Immature natural killer cell (primary cell): ENCODE measurements around the gene CAVIN2. TPM values are rescaled to one million over a fixed set of nuclear protein-coding genes. Genes with fewer than 3 reads are reported as not detected.
"Not testable (repeated sequence)": the region's sequence is repeated elsewhere in the genome, so short reads cannot be mapped to it uniquely, and the experiment has no call there.

Experiments used
- DNase-seq, 3 donors: peaks; one replicate each; pipeline ENCODE4 v3.0.0; 2022; ENCODE audit warnings: mixed read lengths in 1 of 3
- H3K27ac Mint-ChIP-seq, 6 donors: one replicate each; pipeline ENCODE4 v1.8.0; 2020; ENCODE audit warnings: mixed read lengths in 6 of 6, mild to moderate bottlenecking in 5 of 6, inconsistent platforms in 4 of 6, moderate library complexity in 3 of 6
- H3K27me3 Mint-ChIP-seq, 3 donors: one replicate each; pipeline ENCODE4 v1.8.0; 2020 to 2021; ENCODE audit warnings: low read depth in 3 of 3, mild to moderate bottlenecking in 3 of 3, mixed read lengths in 3 of 3, moderate library complexity in 3 of 3, inconsistent platforms in 1 of 3
- H3K36me3 Mint-ChIP-seq, 3 donors: one replicate each; pipeline ENCODE4 v1.8.0; 2020; ENCODE audit warnings: mixed read lengths in 3 of 3, inconsistent platforms in 2 of 3, mild to moderate bottlenecking in 2 of 3
- H3K4me1 Mint-ChIP-seq, 2 donors: one replicate each; pipeline ENCODE4 v1.8.0; 2020; ENCODE audit warnings: inconsistent platforms in 2 of 2, mild to moderate bottlenecking in 2 of 2, mixed read lengths in 2 of 2, moderate library complexity in 1 of 2
- H3K4me3 Mint-ChIP-seq, 5 donors: one replicate each; pipeline ENCODE4 v1.8.0; 2020; ENCODE audit warnings: mild to moderate bottlenecking in 5 of 5, mixed read lengths in 5 of 5, inconsistent platforms in 3 of 5, moderate library complexity in 3 of 5
- H3K9me3 Mint-ChIP-seq, 6 donors: one replicate each; pipeline ENCODE4 v1.8.0; 2020; ENCODE audit warnings: mild to moderate bottlenecking in 6 of 6, mixed read lengths in 6 of 6, inconsistent platforms in 4 of 6, moderate library complexity in 3 of 6
- polyA plus RNA-seq, 3 donors: library from polyadenylated mRNA; unstranded; fragments of 300-500 nt; fragmentation: Illumina TruSeq; gene quantifications; one replicate each; pipeline ENCODE4 v1.2.3, GENCODE V29; 2021

The CAVIN2 gene
- polyA plus RNA-seq, 3 donors from 2014 or later = 0.34 to 13.9 (median 2.7) TPM

DNA sequence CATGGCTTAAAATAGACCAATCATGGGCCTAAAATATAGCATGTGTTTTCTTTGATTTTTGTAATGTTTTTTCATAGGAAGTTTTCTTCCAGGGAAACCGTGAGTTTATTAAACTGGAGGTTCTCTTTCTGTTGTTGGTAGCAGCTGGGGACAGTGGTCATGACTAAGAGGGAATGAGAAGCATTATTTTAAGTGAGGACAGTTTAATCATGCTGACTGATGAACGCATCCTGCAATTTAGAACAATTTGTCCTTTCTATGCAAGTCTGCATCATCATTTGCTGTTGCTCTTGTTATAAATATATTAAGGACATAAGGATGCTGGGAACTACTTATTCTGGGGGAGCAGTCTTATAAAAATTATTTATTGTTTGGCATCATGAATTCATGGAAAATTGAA, 51.2 kb downstream of the CAVIN2 start:
- DNase-seq = no peak
- Mint-ChIP-seq H3K36me3 (no peaks in the 10 kb centered on the region), H3K4me3 (no peak overlapping the region), H3K9me3 (no peaks in the 10 kb centered on the region), H3K27me3 (peaks cover 0 to 12% (median 2%) of the 10 kb centered on the region in 3 donors), H3K4me1 (no peaks in the 10 kb centered on the region), H3K27ac (no peak overlapping the region)

DNA sequence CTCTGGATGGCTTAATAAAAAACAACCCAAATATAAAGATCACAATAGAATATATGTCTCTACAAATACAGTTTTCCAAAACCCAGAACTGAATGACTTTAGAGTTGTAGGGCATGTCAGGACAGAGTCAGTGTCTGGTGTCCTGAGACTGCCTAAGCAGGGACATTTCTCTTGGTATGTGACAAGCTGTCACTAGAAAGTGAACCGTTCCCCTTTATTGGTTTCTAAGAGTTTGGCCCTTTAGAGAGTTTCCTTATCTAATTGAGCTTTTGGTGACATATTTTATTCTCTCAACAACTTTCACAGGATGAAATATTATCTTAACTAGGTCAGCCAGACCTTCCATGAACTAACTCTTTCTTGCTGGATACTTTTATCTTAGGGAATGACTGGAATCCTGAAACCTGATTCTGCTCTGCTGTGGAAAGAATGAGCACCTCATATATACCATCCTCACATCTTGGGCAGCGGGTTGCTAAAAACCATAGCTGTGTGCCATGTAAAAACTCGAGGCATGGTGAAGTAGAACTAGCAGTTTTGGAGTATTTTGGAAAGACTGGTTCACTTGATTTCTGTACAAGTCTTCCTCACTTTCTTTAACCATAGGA, 54.8 kb downstream of the CAVIN2 start:
- Mint-ChIP-seq H3K9me3 (no peaks in the 10 kb centered on the region), H3K27ac (no peak overlapping the region), H3K36me3 (no peaks in the 10 kb centered on the region), H3K4me1 (no peaks in the 10 kb centered on the region), H3K4me3 (no peak overlapping the region), H3K27me3 (peaks cover 3 to 12% (median 6%) of the 10 kb centered on the region in 3 donors)
- DNase-seq = no peak

DNA sequence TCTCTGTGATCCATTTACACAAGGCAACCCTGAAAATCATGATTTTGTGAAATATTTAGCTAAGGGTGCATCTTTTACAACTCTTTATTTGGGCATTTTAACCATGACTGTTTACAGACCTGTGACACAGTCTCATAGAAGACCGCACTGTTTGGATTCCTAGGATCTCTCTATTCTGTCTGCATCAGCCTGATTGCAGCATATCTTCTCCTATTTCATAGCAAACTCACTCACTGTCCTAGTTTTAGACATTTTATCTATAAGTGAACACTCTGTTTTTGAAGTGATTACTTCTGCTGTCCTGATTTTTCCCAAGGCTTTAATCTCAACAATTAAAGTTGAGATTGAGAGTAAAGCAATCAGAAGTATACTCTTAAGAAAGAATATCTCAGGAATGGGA, 56.2 kb downstream of the CAVIN2 start:
- peaks cover 0 to under 1% (median 0%) of the 10 kb centered on the region in 6 donors for H3K9me3 Mint-ChIP-seq
- H3K4me1 Mint-ChIP-seq = no peaks in the 10 kb centered on the region
- no peak for DNase-seq
- no peak overlapping the region for H3K4me3 Mint-ChIP-seq
- peaks cover 3 to 12% (median 6%) of the 10 kb centered on the region in 3 donors for H3K27me3 Mint-ChIP-seq
- no peak overlapping the region for H3K27ac Mint-ChIP-seq
- no peaks in the 10 kb centered on the region for H3K36me3 Mint-ChIP-seq

DNA sequence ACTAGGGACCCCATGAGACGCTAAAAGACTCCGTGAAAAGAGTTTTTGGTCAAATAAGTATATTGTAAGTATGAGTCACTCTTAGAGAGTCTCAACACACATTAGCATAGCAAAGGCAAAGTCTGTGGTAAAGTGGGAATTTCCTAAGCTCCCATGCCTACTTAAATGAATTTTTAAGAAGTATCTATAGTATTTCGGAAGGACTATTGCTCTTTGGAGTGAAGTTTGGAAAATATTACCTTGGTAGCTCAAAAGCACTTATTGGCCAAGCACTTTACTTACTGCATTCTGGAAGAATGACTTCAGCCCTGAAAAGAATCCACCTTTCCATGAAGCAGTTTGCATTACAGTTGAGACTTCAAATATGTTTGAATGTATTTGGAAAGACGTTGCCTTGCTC, 57.1 kb downstream of the CAVIN2 start:
- peaks cover 3 to 15% (median 6%) of the 10 kb centered on the region in 3 donors for H3K27me3 Mint-ChIP-seq

DNA sequence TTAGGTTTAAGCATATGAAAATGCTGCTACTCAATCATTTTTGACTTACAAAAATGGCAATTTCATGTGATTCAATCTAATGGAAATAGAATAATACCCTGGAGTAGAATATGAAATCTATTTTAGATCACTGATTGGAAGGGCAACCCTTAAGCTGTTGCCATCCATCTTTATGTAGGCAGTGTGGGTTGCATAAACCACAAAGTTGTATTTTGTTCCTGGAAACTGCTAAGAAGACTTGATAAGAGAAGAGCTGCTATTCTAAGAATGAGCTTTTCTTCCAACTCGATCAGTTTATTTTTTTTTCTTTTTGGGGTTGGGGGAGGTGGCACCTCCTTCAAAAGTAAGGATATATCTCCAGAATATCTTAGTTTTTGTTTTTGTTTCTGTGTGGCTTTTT, 60.2 kb downstream of the CAVIN2 start:
- Mint-ChIP-seq H3K27ac (no peak overlapping the region), H3K4me3 (no peak overlapping the region), H3K4me1 (no peaks in the 10 kb centered on the region), H3K36me3 (no peaks in the 10 kb centered on the region), H3K27me3 (peaks cover 4 to 13% (median 4%) of the 10 kb centered on the region in 3 donors), H3K9me3 (peaks cover 0 to 3% (median 0%) of the 10 kb centered on the region in 6 donors)
- DNase-seq = no peak

More for the DNA sequence above, 57.1 kb downstream of the CAVIN2 start:
- no peaks in the 10 kb centered on the region for H3K4me1 Mint-ChIP-seq
- H3K36me3 Mint-ChIP-seq = no peaks in the 10 kb centered on the region
- H3K27ac Mint-ChIP-seq = no peak overlapping the region
- DNase-seq = no peak
- H3K4me3 Mint-ChIP-seq = no peak overlapping the region
- peaks cover 0 to 3% (median 0%) of the 10 kb centered on the region in 6 donors for H3K9me3 Mint-ChIP-seq

DNA sequence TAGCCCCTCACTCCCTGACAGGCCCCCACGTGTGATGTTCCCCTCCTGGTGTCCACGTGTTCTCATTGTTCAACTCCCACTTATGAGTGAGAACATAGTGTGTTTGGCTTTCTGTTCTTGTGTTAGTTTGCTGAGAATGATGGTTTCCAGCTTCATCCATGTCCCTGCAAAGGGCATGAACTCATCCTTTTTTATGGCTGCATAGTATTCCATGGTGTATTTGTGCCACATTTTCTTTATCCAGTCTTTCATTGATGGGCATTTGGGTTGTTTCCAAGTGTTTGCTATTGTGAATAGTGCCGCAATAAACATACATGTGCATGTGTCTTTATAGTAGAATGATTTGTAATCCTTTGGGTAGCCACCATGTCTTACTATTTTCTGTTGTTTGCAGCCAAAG, 61.2 kb downstream of the CAVIN2 start:
- peaks cover 4 to 18% (median 4%) of the 10 kb centered on the region in 3 donors for H3K27me3 Mint-ChIP-seq
- H3K9me3 Mint-ChIP-seq, H3K27ac Mint-ChIP-seq, DNase-seq, H3K4me1 Mint-ChIP-seq, H3K36me3 Mint-ChIP-seq, H3K4me3 Mint-ChIP-seq: not testable (repeated sequence)

Other genes starting within 250 kb of the CAVIN2 start
- 10 to 100 TPM in 1 of 3 donors, 1 to 10 TPM in 2; 4.1 to 11.9 (median 7.6) TPM for gene NABP1, start 169.0 kb downstream of the CAVIN2 start, polyA plus RNA-seq